Breast epithelium (tissue), 3 donors: Measurements from ENCODE around the gene UGT1A10.

ENCODE experiments used
- POLR2A ChIP-seq: fragments of 450-650 bp; IDR thresholded peaks from one replicate; pipeline ENCODE4 v1.6.1; 2016; ENCODE audit warnings: antibody characterized with exemption, mild to moderate bottlenecking, moderate library complexity
- TF ChIP-seq, protein P1 (sequence below), 3 donors: fragments of 450-650 bp; IDR thresholded peaks; one replicate each; pipeline ENCODE4 v1.5.1; 2016 to 2017; ENCODE audit warnings: antibody characterized with exemption in 3 of 3, mild to moderate bottlenecking in 3 of 3, moderate library complexity in 3 of 3

- TF ChIP-seq, protein P1, sequence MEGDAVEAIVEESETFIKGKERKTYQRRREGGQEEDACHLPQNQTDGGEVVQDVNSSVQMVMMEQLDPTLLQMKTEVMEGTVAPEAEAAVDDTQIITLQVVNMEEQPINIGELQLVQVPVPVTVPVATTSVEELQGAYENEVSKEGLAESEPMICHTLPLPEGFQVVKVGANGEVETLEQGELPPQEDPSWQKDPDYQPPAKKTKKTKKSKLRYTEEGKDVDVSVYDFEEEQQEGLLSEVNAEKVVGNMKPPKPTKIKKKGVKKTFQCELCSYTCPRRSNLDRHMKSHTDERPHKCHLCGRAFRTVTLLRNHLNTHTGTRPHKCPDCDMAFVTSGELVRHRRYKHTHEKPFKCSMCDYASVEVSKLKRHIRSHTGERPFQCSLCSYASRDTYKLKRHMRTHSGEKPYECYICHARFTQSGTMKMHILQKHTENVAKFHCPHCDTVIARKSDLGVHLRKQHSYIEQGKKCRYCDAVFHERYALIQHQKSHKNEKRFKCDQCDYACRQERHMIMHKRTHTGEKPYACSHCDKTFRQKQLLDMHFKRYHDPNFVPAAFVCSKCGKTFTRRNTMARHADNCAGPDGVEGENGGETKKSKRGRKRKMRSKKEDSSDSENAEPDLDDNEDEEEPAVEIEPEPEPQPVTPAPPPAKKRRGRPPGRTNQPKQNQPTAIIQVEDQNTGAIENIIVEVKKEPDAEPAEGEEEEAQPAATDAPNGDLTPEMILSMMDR (IDR thresholded peaks at IDR 0.05): no peak
- TF ChIP-seq POLR2A: no peak
These were observed 166.0 kb downstream of the UGT1A10 start for GRCh38 chr2:233802132-233802815.
